C1 segment of cervical spinal cord (tissue), 14 donors: Measurements from ENCODE around the gene RAPGEF4.
"Not testable (repeated sequence)": the region's sequence is repeated elsewhere in the genome, so short reads cannot be mapped to it uniquely, and the experiment has no call there.

Experiments used
- DNase-seq, 14 donors: peaks; one replicate each; lab custom pipeline; 2025; lab: John Stamatoyannopoulos, UW

The RAPGEF4 gene

GRCh38 chr2:173092844-173093402 is 357.3 kb downstream of the RAPGEF4 start:
- no peak for DNase-seq

GRCh38 chr2:173093617-173094016 is 358.0 kb downstream of the RAPGEF4 start:
- DNase-seq = not testable (repeated sequence)

GRCh38 chr2:173094731-173095130 is 359.1 kb downstream of the RAPGEF4 start:
- no peak for DNase-seq

GRCh38 chr2:173095356-173095755 is 359.7 kb downstream of the RAPGEF4 start:
- no peak for DNase-seq

GRCh38 chr2:173099271-173099670 is 363.6 kb downstream of the RAPGEF4 start:
- no peak for DNase-seq

- DNase-seq = no peak
These were observed 364.2 kb downstream of the RAPGEF4 start for GRCh38 chr2:173099804-173100203.

GRCh38 chr2:173101687-173102086 is 366.0 kb downstream of the RAPGEF4 start:
- DNase-seq = no peak
